Right atrium auricular region (tissue), 2 donors: ENCODE results near the gene APBA3. TPM values are rescaled to one million over a fixed set of nuclear protein-coding genes. Genes with fewer than 3 reads are reported as not detected.

Source experiments
- DNase-seq: peaks from one replicate; pipeline ENCODE4 v3.0.0-alpha.2; 2019; ENCODE audit warnings: low spot score
- H3K27ac ChIP-seq, 2 donors: fragments of 200-600 bp; sonication (generic); 1 replicate in 1 of 2; 2 replicates in 1 of 2; pipeline ENCODE4 v1.5.1; 2016 to 2019
- H3K27me3 ChIP-seq, 2 donors: fragments of 200-600 bp; sonication (generic); one replicate each; pipeline versions ENCODE4 v1.5.1 to v1.6.0; 2017 to 2019
- H3K36me3 ChIP-seq: fragments of 200-600 bp; sonication (generic); one replicate; pipeline ENCODE4 v1.5.1; 2016
- H3K4me1 ChIP-seq, 2 donors: fragments of 200-600 bp; sonication (generic); one replicate each; pipeline versions ENCODE4 v1.5.1 to v1.6.0; 2017 to 2019
- H3K4me3 ChIP-seq, 2 donors: fragments of 200-600 bp; sonication (generic); 1 replicate in 1 of 2; 2 replicates in 1 of 2; pipeline ENCODE4 v1.5.1; 2017 to 2019; ENCODE audit warnings: mild to moderate bottlenecking in 1 of 2, moderate library complexity in 1 of 2
- H3K9me3 ChIP-seq, 2 donors: fragments of 200-600 bp; sonication (generic); one replicate each; pipeline ENCODE4 v1.5.1; 2019
- CTCF ChIP-seq, 2 donors: fragments of 200-600 bp; sonication (generic); IDR thresholded peaks; one replicate each; pipeline ENCODE4 v1.5.1; 2019; ENCODE audit warnings: antibody characterized with exemption in 2 of 2
- total RNA-seq, 2 donors: library from RNA; depleted of rRNA; stranded (reverse); fragments of >200 nt; gene quantifications; one replicate each; pipeline ENCODE4 v1.1.0, GENCODE V29; 2016

Gene APBA3
- total RNA-seq, 2 donors from 2014 or later: 14.7 to 24.8 TPM

DNA sequence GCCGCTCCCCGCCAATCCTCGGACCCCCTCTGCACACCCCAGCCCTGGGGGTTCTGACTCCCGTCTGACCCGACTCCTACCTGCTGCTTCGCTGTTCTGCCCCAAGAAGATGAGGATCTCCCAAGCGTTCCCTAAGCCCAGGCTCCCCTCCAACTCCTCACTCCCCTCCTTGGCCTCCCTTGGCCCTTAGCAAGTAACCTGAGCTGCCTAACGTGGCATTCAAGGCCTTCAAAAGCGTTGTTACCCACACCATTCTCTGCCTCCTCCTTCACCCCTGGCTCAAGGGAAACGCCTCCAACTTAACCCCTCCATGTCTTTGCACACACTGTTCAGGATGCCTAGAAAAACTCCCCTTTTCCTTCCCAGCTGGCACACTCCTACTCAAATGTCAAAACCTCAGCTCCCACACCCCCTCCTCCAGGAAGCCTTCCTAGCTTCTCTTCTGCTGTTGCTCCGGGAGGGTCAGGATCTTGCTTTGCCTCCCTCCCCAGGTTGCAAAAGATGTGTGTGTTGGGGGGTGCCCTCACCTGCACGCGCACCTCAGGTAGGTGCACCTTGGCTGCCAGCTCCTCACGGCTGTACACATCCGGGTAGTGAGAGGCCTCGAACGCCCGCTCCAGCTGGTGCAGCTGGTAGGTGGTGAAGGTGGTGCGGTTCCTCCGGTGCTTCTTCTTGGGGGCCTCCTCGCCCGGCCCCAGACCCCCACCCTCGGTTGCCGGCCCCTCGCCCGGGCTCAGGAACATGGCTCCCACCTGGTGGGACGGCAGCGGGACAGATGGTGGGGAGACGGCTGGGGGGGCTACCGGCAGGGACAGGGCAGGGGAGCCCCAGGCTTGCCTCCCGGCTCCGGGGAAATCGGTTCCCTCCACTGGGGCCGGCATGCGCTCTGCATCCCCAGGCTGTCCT, 9.8 kb upstream of the APBA3 start:
- TF ChIP-seq CTCF (IDR thresholded peaks at IDR 0.05): no peak
- H3K27me3 ChIP-seq: no peaks in the 10 kb centered on the region
- DNase-seq: no peak
- no peaks in the 10 kb centered on the region for H3K9me3 ChIP-seq
- H3K36me3 ChIP-seq: peaks cover 22% of the 10 kb centered on the region
- H3K4me3 ChIP-seq: no peak overlapping the region
- H3K4me1 ChIP-seq: no peaks in the 10 kb centered on the region
- no peak overlapping the region for H3K27ac ChIP-seq

GRCh38 chr19:3770136-3770999, 8.9 kb upstream of the APBA3 start:
- DNase-seq: no peak

DNA sequence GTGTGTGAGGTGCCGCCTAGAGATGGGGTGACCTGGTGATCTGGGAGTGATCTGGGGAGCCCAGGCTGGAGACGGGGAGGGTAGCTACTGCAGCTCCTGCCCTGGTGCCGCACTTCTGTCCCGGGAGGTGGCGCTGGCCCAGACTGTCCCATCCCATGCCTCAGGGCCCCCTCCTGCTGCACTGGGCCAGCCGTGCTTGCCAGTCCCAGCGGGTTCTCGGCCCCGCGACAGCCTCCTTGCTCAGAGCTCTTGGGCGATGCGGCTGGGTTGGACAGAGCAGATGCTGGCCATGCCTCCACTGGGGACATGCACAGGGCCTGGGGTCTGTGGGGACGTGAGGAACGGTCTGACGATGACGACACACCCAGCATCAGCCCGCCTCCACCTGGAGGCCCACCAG, 8.0 kb upstream of the APBA3 start:
- no peak for DNase-seq
- Histone ChIP-seq H3K27ac (no peak overlapping the region), H3K9me3 (no peaks in the 10 kb centered on the region), H3K36me3 (peaks cover 31% of the 10 kb centered on the region), H3K27me3 (no peaks in the 10 kb centered on the region), H3K4me1 (no peaks in the 10 kb centered on the region), H3K4me3 (no peak overlapping the region)
- TF ChIP-seq CTCF (IDR thresholded peaks at IDR 0.05): no peak

More at GRCh38 chr19:3770136-3770999, 8.9 kb upstream of the APBA3 start:
- H3K4me1 ChIP-seq: no peaks in the 10 kb centered on the region
- peaks cover 26% of the 10 kb centered on the region for H3K36me3 ChIP-seq
- no peak overlapping the region for H3K27ac ChIP-seq
- H3K4me3 ChIP-seq: no peak overlapping the region
- no peaks in the 10 kb centered on the region for H3K9me3 ChIP-seq
- H3K27me3 ChIP-seq: no peaks in the 10 kb centered on the region
- TF ChIP-seq CTCF (IDR thresholded peaks at IDR 0.05): no peak

- no peak for DNase-seq
- Histone ChIP-seq H3K27me3 (no peaks in the 10 kb centered on the region), H3K9me3 (no peaks in the 10 kb centered on the region), H3K27ac (no peak overlapping the region), H3K4me1 (peaks cover 0 to 2% of the 10 kb centered on the region in 2 donors), H3K4me3 (no peak overlapping the region), H3K36me3 (peaks cover 31% of the 10 kb centered on the region)
- TF ChIP-seq CTCF (IDR thresholded peaks at IDR 0.05): no peak
Observed at GRCh38 chr19:3768748-3769099, 7.2 kb upstream of the APBA3 start.

GRCh38 chr19:3768015-3768747, 6.7 kb upstream of the APBA3 start:
- Histone ChIP-seq H3K4me1 (peaks cover 0 to 7% of the 10 kb centered on the region in 2 donors), H3K36me3 (peaks cover 31% of the 10 kb centered on the region), H3K9me3 (no peaks in the 10 kb centered on the region), H3K4me3 (no peak overlapping the region), H3K27me3 (no peaks in the 10 kb centered on the region), H3K27ac (no peak overlapping the region)
- TF ChIP-seq CTCF (IDR thresholded peaks at IDR 0.05): no peak
- DNase-seq: no peak
